SU-DHL-6 (cell line): ENCODE results near the gene ASAP2.

ENCODE experiments used
- H2AFZ ChIP-seq: fragments of 200-600 bp; sonication (generic); 2 replicates; pipeline ENCODE4 v1.6.1; 2014; ENCODE audit warnings: low read depth, mild to moderate bottlenecking, moderate library complexity, mixed read lengths, antibody characterized with exemption, low read length; ENCODE audit not compliant: severe bottlenecking
- H3F3A ChIP-seq: fragments of 200-600 bp; shearing (Covaris generic); 2 replicates; pipeline ENCODE4 v1.6.0; 2016; ENCODE audit warnings: antibody characterized with exemption, mild to moderate bottlenecking; ENCODE audit not compliant: insufficient read depth
- H3K27ac ChIP-seq: fragments of 200-600 bp; sonication (generic); 2 replicates; pipeline ENCODE4 v1.5.1; 2016; ENCODE audit warnings: low read depth, mild to moderate bottlenecking, low read length, moderate library complexity, mixed read lengths
- H3K27me3 ChIP-seq: fragments of 200-600 bp; sonication (generic), shearing (Covaris generic); 2 replicates; pipeline ENCODE4 v1.6.0; 2014; ENCODE audit warnings: mild to moderate bottlenecking, low read length
- H3K36me3 ChIP-seq: fragments of 200-600 bp; sonication (generic); 2 replicates; pipeline ENCODE4 v1.6.1; 2014; ENCODE audit warnings: mild to moderate bottlenecking, low read length, mixed read lengths
- H3K4me2 ChIP-seq: fragments of 300-600, 200-600 bp; shearing (Covaris generic), sonication (generic); 2 replicates; pipeline ENCODE4 v1.6.0; 2014; ENCODE audit warnings: low read length, low read depth, mild to moderate bottlenecking; ENCODE audit not compliant: poor library complexity, severe bottlenecking
- H3K4me3 ChIP-seq: fragments of 200-600 bp; sonication (generic); 2 replicates; pipeline ENCODE4 v1.5.1; 2014; ENCODE audit warnings: antibody characterized with exemption, low read length, mild to moderate bottlenecking, mixed read lengths; ENCODE audit not compliant: insufficient read depth, poor library complexity, severe bottlenecking
- H3K79me2 ChIP-seq: fragments of 200-600 bp; sonication (generic); 2 replicates; pipeline ENCODE4 v1.6.1; 2014; ENCODE audit warnings: mild to moderate bottlenecking, low read length, moderate library complexity; ENCODE audit not compliant: insufficient read depth
- H3K9ac ChIP-seq: fragments of 200-600 bp; sonication (generic); 2 replicates; pipeline ENCODE4 v1.7.0; 2014; ENCODE audit warnings: mild to moderate bottlenecking, low read length
- H3K9me2 ChIP-seq: fragments of 200-600 bp; sonication (generic); replicated peaks from 2 replicates; pipeline ENCODE4 v1.6.1; 2014; ENCODE audit warnings: low read length; ENCODE audit not compliant: insufficient read depth
- H3K9me3 ChIP-seq: fragments of 200-600 bp; sonication (generic); 2 replicates; pipeline ENCODE4 v1.6.1; 2014; ENCODE audit warnings: low read length, mixed read lengths; ENCODE audit not compliant: insufficient read depth
- H4K20me1 ChIP-seq: fragments of 200-600 bp; sonication (generic); 2 replicates; pipeline ENCODE4 v1.6.1; 2014; ENCODE audit warnings: low read depth, mild to moderate bottlenecking, antibody characterized with exemption, low read length, moderate library complexity, mixed read lengths
- EZH2phosphoT487 ChIP-seq: fragments of 200-600 bp; sonication (generic), shearing (Covaris generic); conservative IDR thresholded peaks from 2 replicates; pipeline ENCODE4 v1.6.1; 2018; ENCODE audit warnings: mild to moderate bottlenecking, antibody characterized with exemption, low read length, moderate library complexity, mixed read lengths
- TF ChIP-seq, protein P1 (sequence below): fragments of 200-600 bp; sonication (generic); IDR thresholded peaks from one replicate; pipeline ENCODE4 v1.5.1; 2017; ENCODE audit warnings: antibody characterized with exemption, mild to moderate bottlenecking, low read length, moderate library complexity; ENCODE audit not compliant: insufficient read depth, poor library complexity, severe bottlenecking

ASAP2 gene

DNA sequence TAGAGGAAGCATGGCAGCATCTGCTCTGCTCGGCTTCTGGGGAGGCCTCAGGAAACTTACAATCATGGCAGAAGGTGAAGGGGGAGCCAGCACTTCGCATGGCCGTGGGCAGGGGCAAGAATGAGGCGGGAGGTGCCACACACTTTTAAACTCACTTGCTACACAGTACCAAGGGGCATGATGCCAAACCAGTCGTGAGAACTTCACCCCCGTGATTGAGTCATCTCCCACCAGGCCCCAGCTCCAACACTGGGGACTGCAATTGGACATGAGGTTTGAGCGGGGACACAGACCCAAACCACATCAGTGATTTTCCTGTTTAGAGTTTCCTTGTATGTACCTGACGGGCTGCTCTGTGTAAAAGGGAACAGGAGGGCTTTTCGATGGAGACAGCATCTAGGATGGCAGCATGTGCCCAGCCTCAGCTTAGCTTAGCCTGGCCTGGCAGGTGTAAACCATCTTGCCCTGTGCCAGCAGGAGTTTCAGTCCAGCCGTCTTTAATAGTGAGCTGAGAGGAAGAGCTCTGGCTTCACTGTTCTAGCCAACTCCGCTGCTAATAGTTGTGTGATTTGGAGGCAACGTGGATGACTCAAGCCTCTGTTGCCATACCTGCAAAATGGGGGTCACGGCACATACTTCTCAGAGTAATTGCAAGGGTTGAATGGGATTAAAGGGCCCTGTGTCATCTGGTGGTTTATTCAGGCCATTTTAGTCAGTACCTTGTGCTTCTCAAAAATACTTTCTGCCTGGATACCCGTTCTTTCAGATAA lies 101.8 kb downstream of the ASAP2 start:
- Histone ChIP-seq H3K27ac (no peak overlapping the region), H3K27me3 (no peaks in the 10 kb centered on the region), H3K4me2 (no peak overlapping the region), H3K9me3 (no peaks in the 10 kb centered on the region), H3K36me3 (no peaks in the 10 kb centered on the region), H2AFZ (no peak overlapping the region), H3F3A (no peaks in the 10 kb centered on the region), H4K20me1 (no peaks in the 10 kb centered on the region), H3K9ac (no peak overlapping the region), H3K79me2 (no peaks in the 10 kb centered on the region), H3K9me2 (no peaks in the 10 kb centered on the region), H3K4me3 (no peak overlapping the region)
- TF ChIP-seq EZH2phosphoT487: no peak
- TF ChIP-seq, protein P1, sequence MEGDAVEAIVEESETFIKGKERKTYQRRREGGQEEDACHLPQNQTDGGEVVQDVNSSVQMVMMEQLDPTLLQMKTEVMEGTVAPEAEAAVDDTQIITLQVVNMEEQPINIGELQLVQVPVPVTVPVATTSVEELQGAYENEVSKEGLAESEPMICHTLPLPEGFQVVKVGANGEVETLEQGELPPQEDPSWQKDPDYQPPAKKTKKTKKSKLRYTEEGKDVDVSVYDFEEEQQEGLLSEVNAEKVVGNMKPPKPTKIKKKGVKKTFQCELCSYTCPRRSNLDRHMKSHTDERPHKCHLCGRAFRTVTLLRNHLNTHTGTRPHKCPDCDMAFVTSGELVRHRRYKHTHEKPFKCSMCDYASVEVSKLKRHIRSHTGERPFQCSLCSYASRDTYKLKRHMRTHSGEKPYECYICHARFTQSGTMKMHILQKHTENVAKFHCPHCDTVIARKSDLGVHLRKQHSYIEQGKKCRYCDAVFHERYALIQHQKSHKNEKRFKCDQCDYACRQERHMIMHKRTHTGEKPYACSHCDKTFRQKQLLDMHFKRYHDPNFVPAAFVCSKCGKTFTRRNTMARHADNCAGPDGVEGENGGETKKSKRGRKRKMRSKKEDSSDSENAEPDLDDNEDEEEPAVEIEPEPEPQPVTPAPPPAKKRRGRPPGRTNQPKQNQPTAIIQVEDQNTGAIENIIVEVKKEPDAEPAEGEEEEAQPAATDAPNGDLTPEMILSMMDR: no peak

DNA sequence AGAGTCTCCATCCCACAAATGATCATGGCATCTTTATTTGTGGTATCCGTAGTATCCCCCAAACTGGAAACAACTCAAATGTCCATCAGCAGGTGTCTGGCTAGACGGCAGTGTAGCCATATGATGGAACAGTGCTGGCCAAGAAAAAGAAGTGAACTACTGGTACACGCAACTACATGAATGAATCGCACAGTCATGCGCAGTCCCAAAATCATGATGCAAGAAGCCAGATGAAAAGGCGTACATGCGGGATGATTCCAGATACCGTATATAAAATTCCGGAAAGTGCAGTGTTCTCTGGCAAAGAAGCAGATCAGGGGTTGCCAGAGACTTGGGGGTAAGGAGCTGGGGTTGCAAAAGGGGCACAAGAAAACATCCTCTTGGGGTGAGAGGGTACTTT lies 102.5 kb downstream of the ASAP2 start:
- Histone ChIP-seq H3K27ac (no peak overlapping the region), H3F3A (no peaks in the 10 kb centered on the region), H3K79me2 (no peaks in the 10 kb centered on the region), H4K20me1 (no peaks in the 10 kb centered on the region), H3K36me3 (no peaks in the 10 kb centered on the region), H3K9me2 (no peaks in the 10 kb centered on the region), H3K9me3 (no peaks in the 10 kb centered on the region), H3K27me3 (no peaks in the 10 kb centered on the region), H3K9ac (no peak overlapping the region), H3K4me2 (no peak overlapping the region), H2AFZ (no peak overlapping the region), H3K4me3 (no peak overlapping the region)
- TF ChIP-seq, protein P1: no peak
- no peak for TF ChIP-seq EZH2phosphoT487

DNA sequence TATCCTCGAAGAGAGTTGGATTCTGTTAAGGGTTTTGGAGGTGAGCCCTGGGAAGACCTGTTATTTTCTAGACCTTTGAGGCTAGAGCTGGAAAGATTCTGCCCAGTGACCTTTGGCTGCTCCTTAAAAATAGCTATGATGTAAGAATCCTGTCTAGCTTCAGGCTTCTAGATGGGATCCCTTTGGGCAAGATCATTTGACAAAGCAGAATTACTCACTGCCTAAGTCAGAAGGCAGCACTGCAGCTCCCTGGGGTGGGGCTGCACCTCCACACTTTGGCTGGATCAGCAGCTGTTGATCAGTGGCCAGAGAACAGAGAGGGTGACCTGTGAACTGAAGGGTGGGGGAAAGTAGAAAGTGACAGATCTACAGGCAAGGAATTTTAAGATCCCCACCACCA lies 103.8 kb downstream of the ASAP2 start:
- H3K4me2 ChIP-seq: no peak overlapping the region

More for the DNA sequence above, 103.8 kb downstream of the ASAP2 start:
- H3K9me3 ChIP-seq: no peaks in the 10 kb centered on the region
- no peaks in the 10 kb centered on the region for H3K36me3 ChIP-seq
- no peak overlapping the region for H2AFZ ChIP-seq
- no peak overlapping the region for H3K4me3 ChIP-seq
- no peaks in the 10 kb centered on the region for H3K9me2 ChIP-seq
- no peak for TF ChIP-seq EZH2phosphoT487
- TF ChIP-seq, protein P1: no peak
- no peaks in the 10 kb centered on the region for H3F3A ChIP-seq
- H4K20me1 ChIP-seq: no peaks in the 10 kb centered on the region
- H3K79me2 ChIP-seq: no peaks in the 10 kb centered on the region
- no peaks in the 10 kb centered on the region for H3K27me3 ChIP-seq
- no peak overlapping the region for H3K27ac ChIP-seq
- no peak overlapping the region for H3K9ac ChIP-seq
